ENCODE measurements around the gene GALNT12.

- TF ChIP-seq, protein P1, sequence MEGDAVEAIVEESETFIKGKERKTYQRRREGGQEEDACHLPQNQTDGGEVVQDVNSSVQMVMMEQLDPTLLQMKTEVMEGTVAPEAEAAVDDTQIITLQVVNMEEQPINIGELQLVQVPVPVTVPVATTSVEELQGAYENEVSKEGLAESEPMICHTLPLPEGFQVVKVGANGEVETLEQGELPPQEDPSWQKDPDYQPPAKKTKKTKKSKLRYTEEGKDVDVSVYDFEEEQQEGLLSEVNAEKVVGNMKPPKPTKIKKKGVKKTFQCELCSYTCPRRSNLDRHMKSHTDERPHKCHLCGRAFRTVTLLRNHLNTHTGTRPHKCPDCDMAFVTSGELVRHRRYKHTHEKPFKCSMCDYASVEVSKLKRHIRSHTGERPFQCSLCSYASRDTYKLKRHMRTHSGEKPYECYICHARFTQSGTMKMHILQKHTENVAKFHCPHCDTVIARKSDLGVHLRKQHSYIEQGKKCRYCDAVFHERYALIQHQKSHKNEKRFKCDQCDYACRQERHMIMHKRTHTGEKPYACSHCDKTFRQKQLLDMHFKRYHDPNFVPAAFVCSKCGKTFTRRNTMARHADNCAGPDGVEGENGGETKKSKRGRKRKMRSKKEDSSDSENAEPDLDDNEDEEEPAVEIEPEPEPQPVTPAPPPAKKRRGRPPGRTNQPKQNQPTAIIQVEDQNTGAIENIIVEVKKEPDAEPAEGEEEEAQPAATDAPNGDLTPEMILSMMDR (IDR thresholded peaks at IDR 0.05) = no peak
- TF ChIP-seq POLR2AphosphoS5 (IDR thresholded peaks at IDR 0.05) (no peak), POLR2A (IDR thresholded peaks at IDR 0.05) (no peak), EP300 (IDR thresholded peaks at IDR 0.05) (no peak)
Observed at GRCh38 chr9:98874721-98875255, 67.3 kb downstream of the GALNT12 start.

Measured in upper lobe of left lung (tissue), 4 donors.